ENCODE measurements around the gene ANAPC16. TPM values are rescaled to one million over a fixed set of nuclear protein-coding genes. Genes with fewer than 3 reads are reported as not detected.
A peak's percentile ranks its signal among the peaks of the same experiment; 100 is the strongest.

ANAPC16 gene
- total and polyA plus RNA-seq, 2 experiments from 2014 or later = 77.5 to 126 TPM

DNA sequence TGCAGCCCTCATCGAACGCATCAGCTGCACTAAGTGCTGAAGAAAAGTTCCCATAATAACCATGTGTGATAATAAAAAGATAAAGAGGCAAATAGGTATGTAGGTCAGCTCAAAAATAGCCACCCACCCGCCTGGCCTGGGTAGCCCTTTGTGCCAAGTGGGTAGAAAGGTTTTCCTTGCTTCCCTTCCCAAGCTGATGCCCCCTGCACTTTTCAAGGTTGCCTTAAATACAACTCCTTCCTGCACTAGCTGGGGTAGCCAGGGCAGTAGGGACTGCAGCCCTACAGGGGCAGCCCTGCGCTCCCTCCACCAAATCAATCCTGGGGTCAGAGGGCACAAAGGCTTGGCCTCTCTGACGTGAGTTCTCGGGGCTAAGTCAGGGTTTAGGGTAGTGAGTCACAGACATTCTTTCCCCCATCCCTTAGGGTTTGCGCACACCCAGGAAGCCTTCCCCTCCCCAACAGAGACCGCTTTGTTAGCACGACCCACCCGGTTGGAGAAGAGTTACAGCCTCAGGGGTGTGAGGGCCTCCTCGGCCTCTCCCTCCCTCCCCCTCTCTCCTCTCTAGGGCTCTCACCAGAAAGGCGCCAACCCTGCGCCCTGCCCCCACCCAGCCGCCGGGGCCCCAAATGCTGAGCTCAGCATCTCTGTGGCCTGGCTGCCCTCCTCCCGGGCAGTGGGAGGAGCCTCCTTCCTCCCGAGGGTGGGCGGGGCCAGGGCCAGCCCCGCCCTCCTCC is 44.6 kb downstream of the ANAPC16 start:
- Mint-ChIP-seq H3K27me3 (ENCODE audit: insufficient read depth, low read depth, poor library complexity) (peaks cover 29% of the 10 kb centered on the region), H3K4me1 (peaks cover 60% of the 10 kb centered on the region), H3K36me3 (ENCODE audit: low read depth) (no peaks in the 10 kb centered on the region), H3K4me3 (peak overlapping the region; percentile 55), H3K9me3 (no peaks in the 10 kb centered on the region), H3K27ac (peak overlapping the region; percentile 99)
- Histone ChIP-seq H3K9me2 (ENCODE audit: insufficient read depth) (no peaks in the 10 kb centered on the region), H3K36me3 (ENCODE audit: insufficient read depth) (no peaks in the 10 kb centered on the region), H3K27me3 (ENCODE audit: insufficient read depth) (no peaks in the 10 kb centered on the region), H3K4me2 (peak overlapping the region; percentile 92), H3K4me1 (ENCODE audit: insufficient read depth) (peaks cover 29% of the 10 kb centered on the region), H3K79me2 (replicated peaks; ENCODE audit: insufficient read depth) (no peaks in the 10 kb centered on the region), H2AFZ (peak overlapping the region; percentile 15; the same call in 1 of the 2 replicates), H3F3A (replicated peaks; ENCODE audit: low read depth) (peaks cover 24% of the 10 kb centered on the region), H4K20me1 (replicated peaks; ENCODE audit: insufficient read depth) (no peaks in the 10 kb centered on the region), H3K4me3 (peak overlapping the region; percentile 62; the same call in 1 of the 2 replicates), H3K27ac (ENCODE audit: low read depth) (peak overlapping the region; percentile 96)
- DNase-seq (ENCODE audit: low spot score) = peak; percentile 97
- peak; percentile 89 for ATAC-seq
- TF ChIP-seq ZNF331 (CRISPR knock-in tag; IDR thresholded peaks at IDR 0.05; ENCODE audit: low read depth) (no peak), EZH2phosphoT487 (IDR thresholded peaks at IDR 0.05; ENCODE audit: unreplicated experiment) (no peak), REST (IDR thresholded peaks at IDR 0.05; ENCODE audit: unreplicated experiment) (no peak), NANOG (IDR thresholded peaks at IDR 0.05; ENCODE audit: borderline replicate concordance) (no peak), POLR2AphosphoS5 (IDR thresholded peaks at IDR 0.05; ENCODE audit: low read depth) (0 out of 2 replicates have a peak, but pooled peaks have one; percentile 38), JUNB (IDR thresholded peaks at IDR 0.05; ENCODE audit: unreplicated experiment) (no peak), CREB1 (CRISPR knock-in tag; IDR thresholded peaks at IDR 0.05; ENCODE audit: low read depth) (peak; percentile 58; the same call in 1 of the 2 replicates), ZNF114 (CRISPR knock-in tag; IDR thresholded peaks at IDR 0.05) (no peak), STAT1 (IDR thresholded peaks at IDR 0.05; ENCODE audit: unreplicated experiment) (no peak), EZH2 (IDR thresholded peaks at IDR 0.05; ENCODE audit: low read depth, unreplicated experiment) (no peak)
- TF ChIP-seq, protein P1, sequence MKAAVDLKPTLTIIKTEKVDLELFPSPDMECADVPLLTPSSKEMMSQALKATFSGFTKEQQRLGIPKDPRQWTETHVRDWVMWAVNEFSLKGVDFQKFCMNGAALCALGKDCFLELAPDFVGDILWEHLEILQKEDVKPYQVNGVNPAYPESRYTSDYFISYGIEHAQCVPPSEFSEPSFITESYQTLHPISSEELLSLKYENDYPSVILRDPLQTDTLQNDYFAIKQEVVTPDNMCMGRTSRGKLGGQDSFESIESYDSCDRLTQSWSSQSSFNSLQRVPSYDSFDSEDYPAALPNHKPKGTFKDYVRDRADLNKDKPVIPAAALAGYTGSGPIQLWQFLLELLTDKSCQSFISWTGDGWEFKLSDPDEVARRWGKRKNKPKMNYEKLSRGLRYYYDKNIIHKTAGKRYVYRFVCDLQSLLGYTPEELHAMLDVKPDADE (IDR thresholded peaks at IDR 0.05) = peak; percentile 14; the same call in 1 of the 2 replicates
- TF ChIP-seq, protein P2, sequence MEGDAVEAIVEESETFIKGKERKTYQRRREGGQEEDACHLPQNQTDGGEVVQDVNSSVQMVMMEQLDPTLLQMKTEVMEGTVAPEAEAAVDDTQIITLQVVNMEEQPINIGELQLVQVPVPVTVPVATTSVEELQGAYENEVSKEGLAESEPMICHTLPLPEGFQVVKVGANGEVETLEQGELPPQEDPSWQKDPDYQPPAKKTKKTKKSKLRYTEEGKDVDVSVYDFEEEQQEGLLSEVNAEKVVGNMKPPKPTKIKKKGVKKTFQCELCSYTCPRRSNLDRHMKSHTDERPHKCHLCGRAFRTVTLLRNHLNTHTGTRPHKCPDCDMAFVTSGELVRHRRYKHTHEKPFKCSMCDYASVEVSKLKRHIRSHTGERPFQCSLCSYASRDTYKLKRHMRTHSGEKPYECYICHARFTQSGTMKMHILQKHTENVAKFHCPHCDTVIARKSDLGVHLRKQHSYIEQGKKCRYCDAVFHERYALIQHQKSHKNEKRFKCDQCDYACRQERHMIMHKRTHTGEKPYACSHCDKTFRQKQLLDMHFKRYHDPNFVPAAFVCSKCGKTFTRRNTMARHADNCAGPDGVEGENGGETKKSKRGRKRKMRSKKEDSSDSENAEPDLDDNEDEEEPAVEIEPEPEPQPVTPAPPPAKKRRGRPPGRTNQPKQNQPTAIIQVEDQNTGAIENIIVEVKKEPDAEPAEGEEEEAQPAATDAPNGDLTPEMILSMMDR (conservative IDR thresholded peaks at IDR 0.05; ENCODE audit: low read depth in 2 of 2) = no peak
- TF ChIP-seq, protein P3, sequence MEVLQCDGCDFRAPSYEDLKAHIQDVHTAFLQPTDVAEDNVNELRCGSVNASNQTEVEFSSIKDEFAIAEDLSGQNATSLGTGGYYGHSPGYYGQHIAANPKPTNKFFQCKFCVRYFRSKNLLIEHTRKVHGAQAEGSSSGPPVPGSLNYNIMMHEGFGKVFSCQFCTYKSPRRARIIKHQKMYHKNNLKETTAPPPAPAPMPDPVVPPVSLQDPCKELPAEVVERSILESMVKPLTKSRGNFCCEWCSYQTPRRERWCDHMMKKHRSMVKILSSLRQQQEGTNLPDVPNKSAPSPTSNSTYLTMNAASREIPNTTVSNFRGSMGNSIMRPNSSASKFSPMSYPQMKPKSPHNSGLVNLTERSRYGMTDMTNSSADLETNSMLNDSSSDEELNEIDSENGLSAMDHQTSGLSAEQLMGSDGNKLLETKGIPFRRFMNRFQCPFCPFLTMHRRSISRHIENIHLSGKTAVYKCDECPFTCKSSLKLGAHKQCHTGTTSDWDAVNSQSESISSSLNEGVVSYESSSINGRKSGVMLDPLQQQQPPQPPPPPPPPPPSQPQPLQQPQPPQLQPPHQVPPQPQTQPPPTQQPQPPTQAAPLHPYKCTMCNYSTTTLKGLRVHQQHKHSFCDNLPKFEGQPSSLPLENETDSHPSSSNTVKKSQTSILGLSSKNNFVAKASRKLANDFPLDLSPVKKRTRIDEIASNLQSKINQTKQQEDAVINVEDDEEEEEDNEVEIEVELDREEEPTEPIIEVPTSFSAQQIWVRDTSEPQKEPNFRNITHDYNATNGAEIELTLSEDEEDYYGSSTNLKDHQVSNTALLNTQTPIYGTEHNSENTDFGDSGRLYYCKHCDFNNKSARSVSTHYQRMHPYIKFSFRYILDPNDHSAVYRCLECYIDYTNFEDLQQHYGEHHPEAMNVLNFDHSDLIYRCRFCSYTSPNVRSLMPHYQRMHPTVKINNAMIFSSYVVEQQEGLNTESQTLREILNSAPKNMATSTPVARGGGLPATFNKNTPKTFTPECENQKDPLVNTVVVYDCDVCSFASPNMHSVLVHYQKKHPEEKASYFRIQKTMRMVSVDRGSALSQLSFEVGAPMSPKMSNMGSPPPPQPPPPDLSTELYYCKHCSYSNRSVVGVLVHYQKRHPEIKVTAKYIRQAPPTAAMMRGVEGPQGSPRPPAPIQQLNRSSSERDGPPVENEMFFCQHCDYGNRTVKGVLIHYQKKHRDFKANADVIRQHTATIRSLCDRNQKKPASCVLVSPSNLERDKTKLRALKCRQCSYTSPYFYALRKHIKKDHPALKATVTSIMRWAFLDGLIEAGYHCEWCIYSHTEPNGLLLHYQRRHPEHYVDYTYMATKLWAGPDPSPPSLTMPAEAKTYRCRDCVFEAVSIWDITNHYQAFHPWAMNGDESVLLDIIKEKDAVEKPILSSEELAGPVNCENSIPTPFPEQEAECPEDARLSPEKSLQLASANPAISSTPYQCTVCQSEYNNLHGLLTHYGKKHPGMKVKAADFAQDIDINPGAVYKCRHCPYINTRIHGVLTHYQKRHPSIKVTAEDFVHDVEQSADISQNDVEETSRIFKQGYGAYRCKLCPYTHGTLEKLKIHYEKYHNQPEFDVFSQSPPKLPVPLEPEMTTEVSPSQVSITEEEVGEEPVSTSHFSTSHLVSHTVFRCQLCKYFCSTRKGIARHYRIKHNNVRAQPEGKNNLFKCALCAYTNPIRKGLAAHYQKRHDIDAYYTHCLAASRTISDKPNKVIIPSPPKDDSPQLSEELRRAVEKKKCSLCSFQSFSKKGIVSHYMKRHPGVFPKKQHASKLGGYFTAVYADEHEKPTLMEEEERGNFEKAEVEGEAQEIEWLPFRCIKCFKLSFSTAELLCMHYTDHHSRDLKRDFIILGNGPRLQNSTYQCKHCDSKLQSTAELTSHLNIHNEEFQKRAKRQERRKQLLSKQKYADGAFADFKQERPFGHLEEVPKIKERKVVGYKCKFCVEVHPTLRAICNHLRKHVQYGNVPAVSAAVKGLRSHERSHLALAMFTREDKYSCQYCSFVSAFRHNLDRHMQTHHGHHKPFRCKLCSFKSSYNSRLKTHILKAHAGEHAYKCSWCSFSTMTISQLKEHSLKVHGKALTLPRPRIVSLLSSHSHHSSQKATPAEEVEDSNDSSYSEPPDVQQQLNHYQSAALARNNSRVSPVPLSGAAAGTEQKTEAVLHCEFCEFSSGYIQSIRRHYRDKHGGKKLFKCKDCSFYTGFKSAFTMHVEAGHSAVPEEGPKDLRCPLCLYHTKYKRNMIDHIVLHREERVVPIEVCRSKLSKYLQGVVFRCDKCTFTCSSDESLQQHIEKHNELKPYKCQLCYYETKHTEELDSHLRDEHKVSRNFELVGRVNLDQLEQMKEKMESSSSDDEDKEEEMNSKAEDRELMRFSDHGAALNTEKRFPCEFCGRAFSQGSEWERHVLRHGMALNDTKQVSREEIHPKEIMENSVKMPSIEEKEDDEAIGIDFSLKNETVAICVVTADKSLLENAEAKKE (CRISPR knock-in tag; IDR thresholded peaks at IDR 0.05) = no peak

Data from GM23338 (cell line).